Stimulated activated CD8-positive, alpha-beta memory T cell treated with anti-CD3 and anti-CD28 coated beads, Interleukin-4, amount 100 ng/mL, for 24 hours (primary cell): ENCODE measurements around the gene ANXA9.
A peak's percentile ranks its signal among the peaks of the same experiment; 100 is the strongest.

ENCODE experiments used
- DNase-seq: peaks from one replicate; pipeline ENCODE4 v3.0.0-alpha.2; 2020; ENCODE audit warnings: low read depth

Gene ANXA9

GRCh38 chr1:150974580-150975478, 7.3 kb upstream of the ANXA9 start, which contains the start of gene CERS2:
Gene CERS2, minus strand, starts transcription at chr1:150974835. Its CDS starts 5,745 bp downstream, at chr1:150969090.
- DNase-seq = peak; percentile 58

GRCh38 chr1:150976401-150976821, 5.7 kb upstream of the ANXA9 start:
- DNase-seq = no peak

- peak; percentile 59 for DNase-seq
These were observed 5.0 kb upstream of the ANXA9 start for GRCh38 chr1:150976879-150977694.

GRCh38 chr1:150979092-150980056, 2.7 kb upstream of the ANXA9 start:
- peak; percentile 77 for DNase-seq

- DNase-seq = no peak
These were observed 801 bp upstream of the ANXA9 start for GRCh38 chr1:150981177-150981804.

GRCh38 chr1:150985179-150985825, 3.2 kb downstream of the ANXA9 start:
- no peak for DNase-seq

- no peak for DNase-seq
These were observed 5.8 kb downstream of the ANXA9 start for GRCh38 chr1:150987924-150988323.

GRCh38 chr1:150992626-150993025, 10.5 kb downstream of the ANXA9 start:
- no peak for DNase-seq

GRCh38 chr1:150994248-150994647, 12.2 kb downstream of the ANXA9 start:
- DNase-seq = no peak

- DNase-seq = no peak
These were observed 13.4 kb downstream of the ANXA9 start for GRCh38 chr1:150995460-150995859.

GRCh38 chr1:150995896-150996295, 13.8 kb downstream of the ANXA9 start:
- no peak for DNase-seq

GRCh38 chr1:150997126-150997872, 15.2 kb downstream of the ANXA9 start:
- no peak for DNase-seq

GRCh38 chr1:150997949-150998348, 15.9 kb downstream of the ANXA9 start:
- DNase-seq = no peak

- no peak for DNase-seq
These were observed 17.1 kb downstream of the ANXA9 start for GRCh38 chr1:150999051-150999674.

- DNase-seq = no peak
These were observed 17.8 kb downstream of the ANXA9 start for GRCh38 chr1:150999926-151000325.

- no peak for DNase-seq
These were observed 18.3 kb downstream of the ANXA9 start for GRCh38 chr1:151000408-151000807.

GRCh38 chr1:151001602-151002001, 19.5 kb downstream of the ANXA9 start:
- DNase-seq = no peak

- DNase-seq = no peak
These were observed 20.0 kb downstream of the ANXA9 start for GRCh38 chr1:151002051-151002450.

GRCh38 chr1:151002611-151003010, 20.5 kb downstream of the ANXA9 start:
- DNase-seq = no peak
